ENCODE data around the gene STEEP1. TPM values are rescaled to one million over a fixed set of nuclear protein-coding genes. Genes with fewer than 3 reads are reported as not detected.

The STEEP1 gene
- total and polyA plus RNA-seq, 2 of the 13 experiments (the other 11 are each of a cell fraction or from before 2014, with no cell fraction given), result 7.7 to 23.1 TPM

DNA sequence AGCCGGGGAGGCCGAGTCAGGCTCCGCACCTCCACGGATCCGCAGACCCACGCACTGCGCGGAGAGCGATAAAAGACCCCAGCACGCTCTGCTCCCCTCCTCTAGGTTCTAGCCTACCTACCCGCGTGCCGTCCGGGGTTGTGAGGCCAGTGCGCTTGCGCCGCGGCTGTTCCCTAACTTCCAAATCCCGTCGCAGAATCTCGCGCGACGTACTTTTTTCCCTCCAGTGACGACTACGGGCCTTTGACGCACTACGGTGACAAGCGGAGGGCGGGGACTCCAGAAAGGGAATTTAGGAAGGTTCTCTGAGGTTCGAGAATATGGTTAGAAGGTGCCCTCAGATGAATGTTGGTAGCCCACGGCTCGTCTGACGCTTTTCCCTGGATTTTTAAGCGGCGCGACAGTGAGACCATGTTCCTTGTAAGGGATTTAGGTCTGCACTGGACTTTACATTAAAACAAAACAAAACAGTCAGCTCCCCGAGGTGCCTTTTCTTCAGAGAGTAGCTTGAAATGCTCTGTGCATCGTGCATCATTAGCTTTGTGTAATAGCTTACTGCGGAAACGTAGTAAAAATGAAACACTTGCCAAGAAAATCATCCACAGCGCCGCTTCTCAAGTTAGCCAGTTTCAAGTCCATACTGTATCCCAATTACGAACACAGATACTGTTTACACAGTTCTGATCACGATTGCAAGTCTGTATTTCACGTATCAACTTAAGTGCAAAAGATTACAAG, 41.2 kb upstream of the STEEP1 start, which contains the start of gene NKRF (continued):
- TF ChIP-seq ZNF260 (CRISPR knock-in tag; IDR thresholded peaks at IDR 0.05; ENCODE audit: borderline replicate concordance, low read depth) (no peak), JUN (CRISPR knock-in tag; IDR thresholded peaks at IDR 0.05) (no peak), GABPA (IDR thresholded peaks at IDR 0.05; ENCODE audit: low read depth, low read length) (no peak), GABPA (CRISPR knock-in tag; IDR thresholded peaks at IDR 0.05; ENCODE audit: low read depth) (0 out of 2 replicates have a peak, but pooled peaks have one; percentile 35), SMAD1 (CRISPR knock-in tag; IDR thresholded peaks at IDR 0.05; ENCODE audit: borderline replicate concordance, low read depth) (no peak), SNAPC2 (CRISPR knock-in tag; IDR thresholded peaks at IDR 0.05) (0 out of 2 replicates have a peak, but pooled peaks have one; percentile 20), MYC (CRISPR knock-in tag; IDR thresholded peaks at IDR 0.05; ENCODE audit: borderline replicate concordance) (peak; percentile 48; the same call in 1 of the 2 replicates), KDM2A (CRISPR knock-in tag; IDR thresholded peaks at IDR 0.05; ENCODE audit: borderline replicate concordance, low read depth) (peak; percentile 45; the same call in 1 of the 2 replicates), SAP130 (CRISPR knock-in tag; IDR thresholded peaks at IDR 0.05; ENCODE audit: low read depth) (peak; percentile 43; the same call in 1 of the 2 replicates), DR1 (CRISPR knock-in tag; IDR thresholded peaks at IDR 0.05) (peak; percentile 47; the same call in 1 of the 2 replicates), TAF1 (CRISPR knock-in tag; IDR thresholded peaks at IDR 0.05) (peak; percentile 74), SMAD3 (CRISPR knock-in tag; IDR thresholded peaks at IDR 0.05) (no peak), TP53 (CRISPR knock-in tag; conservative IDR thresholded peaks at IDR 0.05) (no peak), POLR2G (IDR thresholded peaks at IDR 0.05; ENCODE audit: low read depth, low read length) (peak; percentile 84), CEBPG (CRISPR knock-in tag; IDR thresholded peaks at IDR 0.05) (no peak), KLF9 (CRISPR knock-in tag; IDR thresholded peaks at IDR 0.05; ENCODE audit: low read depth) (no peak), ZNF772 (CRISPR knock-in tag; IDR thresholded peaks at IDR 0.05) (0 out of 2 replicates have a peak, but pooled peaks have one; percentile 18), KDM5B (CRISPR knock-in tag; IDR thresholded peaks at IDR 0.05; ENCODE audit: borderline replicate concordance) (no peak), ZNF138 (CRISPR knock-in tag; IDR thresholded peaks at IDR 0.05; ENCODE audit: low read depth) (no peak), KAT8 (CRISPR knock-in tag; IDR thresholded peaks at IDR 0.05) (peak; percentile 28; the same call in 1 of the 2 replicates)
- TF ChIP-seq, protein P1, sequence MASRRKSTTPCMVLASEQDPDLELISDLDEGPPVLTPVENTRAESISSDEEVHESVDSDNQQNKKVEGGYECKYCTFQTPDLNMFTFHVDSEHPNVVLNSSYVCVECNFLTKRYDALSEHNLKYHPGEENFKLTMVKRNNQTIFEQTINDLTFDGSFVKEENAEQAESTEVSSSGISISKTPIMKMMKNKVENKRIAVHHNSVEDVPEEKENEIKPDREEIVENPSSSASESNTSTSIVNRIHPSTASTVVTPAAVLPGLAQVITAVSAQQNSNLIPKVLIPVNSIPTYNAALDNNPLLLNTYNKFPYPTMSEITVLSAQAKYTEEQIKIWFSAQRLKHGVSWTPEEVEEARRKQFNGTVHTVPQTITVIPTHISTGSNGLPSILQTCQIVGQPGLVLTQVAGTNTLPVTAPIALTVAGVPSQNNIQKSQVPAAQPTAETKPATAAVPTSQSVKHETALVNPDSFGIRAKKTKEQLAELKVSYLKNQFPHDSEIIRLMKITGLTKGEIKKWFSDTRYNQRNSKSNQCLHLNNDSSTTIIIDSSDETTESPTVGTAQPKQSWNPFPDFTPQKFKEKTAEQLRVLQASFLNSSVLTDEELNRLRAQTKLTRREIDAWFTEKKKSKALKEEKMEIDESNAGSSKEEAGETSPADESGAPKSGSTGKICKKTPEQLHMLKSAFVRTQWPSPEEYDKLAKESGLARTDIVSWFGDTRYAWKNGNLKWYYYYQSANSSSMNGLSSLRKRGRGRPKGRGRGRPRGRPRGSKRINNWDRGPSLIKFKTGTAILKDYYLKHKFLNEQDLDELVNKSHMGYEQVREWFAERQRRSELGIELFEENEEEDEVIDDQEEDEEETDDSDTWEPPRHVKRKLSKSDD (CRISPR knock-in tag; IDR thresholded peaks at IDR 0.05; ENCODE audit: low read depth), result 0 out of 2 replicates have a peak, but pooled peaks have one; percentile 12
- TF ChIP-seq, protein P2, sequence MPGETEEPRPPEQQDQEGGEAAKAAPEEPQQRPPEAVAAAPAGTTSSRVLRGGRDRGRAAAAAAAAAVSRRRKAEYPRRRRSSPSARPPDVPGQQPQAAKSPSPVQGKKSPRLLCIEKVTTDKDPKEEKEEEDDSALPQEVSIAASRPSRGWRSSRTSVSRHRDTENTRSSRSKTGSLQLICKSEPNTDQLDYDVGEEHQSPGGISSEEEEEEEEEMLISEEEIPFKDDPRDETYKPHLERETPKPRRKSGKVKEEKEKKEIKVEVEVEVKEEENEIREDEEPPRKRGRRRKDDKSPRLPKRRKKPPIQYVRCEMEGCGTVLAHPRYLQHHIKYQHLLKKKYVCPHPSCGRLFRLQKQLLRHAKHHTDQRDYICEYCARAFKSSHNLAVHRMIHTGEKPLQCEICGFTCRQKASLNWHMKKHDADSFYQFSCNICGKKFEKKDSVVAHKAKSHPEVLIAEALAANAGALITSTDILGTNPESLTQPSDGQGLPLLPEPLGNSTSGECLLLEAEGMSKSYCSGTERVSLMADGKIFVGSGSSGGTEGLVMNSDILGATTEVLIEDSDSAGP (CRISPR knock-in tag; IDR thresholded peaks at IDR 0.05; ENCODE audit: borderline replicate concordance), result no peak
- TF ChIP-seq, protein P3, sequence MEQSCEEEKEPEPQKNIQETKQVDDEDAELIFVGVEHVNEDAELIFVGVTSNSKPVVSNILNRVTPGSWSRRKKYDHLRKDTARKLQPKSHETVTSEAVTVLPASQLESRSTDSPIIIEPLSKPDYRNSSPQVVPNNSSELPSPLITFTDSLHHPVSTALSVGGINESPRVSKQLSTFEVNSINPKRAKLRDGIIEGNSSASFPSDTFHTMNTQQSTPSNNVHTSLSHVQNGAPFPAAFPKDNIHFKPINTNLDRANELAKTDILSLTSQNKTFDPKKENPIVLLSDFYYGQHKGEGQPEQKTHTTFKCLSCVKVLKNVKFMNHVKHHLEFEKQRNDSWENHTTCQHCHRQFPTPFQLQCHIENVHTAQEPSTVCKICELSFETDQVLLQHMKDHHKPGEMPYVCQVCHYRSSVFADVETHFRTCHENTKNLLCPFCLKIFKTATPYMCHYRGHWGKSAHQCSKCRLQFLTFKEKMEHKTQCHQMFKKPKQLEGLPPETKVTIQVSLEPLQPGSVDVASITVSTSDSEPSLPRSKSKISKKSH (CRISPR knock-in tag; IDR thresholded peaks at IDR 0.05; ENCODE audit: borderline replicate concordance), result no peak
- TF ChIP-seq, protein P4, sequence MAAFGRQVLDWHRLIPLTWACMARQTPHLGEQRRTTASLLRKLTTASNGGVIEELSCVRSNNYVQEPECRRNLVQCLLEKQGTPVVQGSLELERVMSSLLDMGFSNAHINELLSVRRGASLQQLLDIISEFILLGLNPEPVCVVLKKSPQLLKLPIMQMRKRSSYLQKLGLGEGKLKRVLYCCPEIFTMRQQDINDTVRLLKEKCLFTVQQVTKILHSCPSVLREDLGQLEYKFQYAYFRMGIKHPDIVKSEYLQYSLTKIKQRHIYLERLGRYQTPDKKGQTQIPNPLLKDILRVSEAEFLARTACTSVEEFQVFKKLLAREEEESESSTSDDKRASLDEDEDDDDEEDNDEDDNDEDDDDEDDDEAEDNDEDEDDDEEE (CRISPR knock-in tag; IDR thresholded peaks at IDR 0.05), result no peak

Measured in HepG2 (cell line).